HL-60 (cell line): Measurements from ENCODE around the gene PRR12.

ENCODE experiments used
- CTCF ChIP-seq: IDR thresholded peaks from one replicate; pipeline ENCODE4 v1.5.1; 2011; ENCODE audit warnings: low read length, control low read depth, inconsistent platforms; ENCODE audit not compliant: insufficient read depth
- GABPA ChIP-seq: IDR thresholded peaks from 2 replicates; pipeline ENCODE4 v1.6.1; 2012; ENCODE audit warnings: low read depth
- POLR2AphosphoS5 ChIP-seq: IDR thresholded peaks from 2 replicates; pipeline ENCODE4 v1.6.1; 2012; ENCODE audit warnings: low read depth
- SPI1 ChIP-seq: IDR thresholded peaks from 2 replicates; pipeline ENCODE4 v1.6.1; 2012; ENCODE audit warnings: low read depth, mild to moderate bottlenecking, borderline replicate concordance
- TF ChIP-seq, protein P1 (sequence below): IDR thresholded peaks from 2 replicates; pipeline ENCODE4 v1.6.1; 2012; ENCODE audit warnings: low read depth; ENCODE audit not compliant: insufficient replicate concordance

DNA sequence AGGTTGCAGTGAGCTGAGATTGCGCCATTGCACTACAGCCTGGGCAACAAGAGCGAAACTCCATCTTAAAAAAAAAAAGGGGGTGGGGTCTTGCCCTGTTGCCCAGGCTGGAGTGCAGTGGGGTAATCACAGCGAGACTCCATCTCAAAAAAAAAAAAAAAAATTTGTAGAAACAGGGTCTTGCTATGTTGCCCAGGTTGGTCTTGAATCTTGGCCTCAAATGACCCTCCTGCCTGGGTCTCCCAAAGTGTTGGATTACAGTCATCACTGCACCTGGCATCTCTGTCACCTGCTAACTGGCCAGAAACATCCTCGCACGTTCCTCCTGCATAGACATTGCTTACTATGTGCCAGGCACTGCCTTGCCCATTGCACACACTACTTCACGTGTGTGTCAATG is 49.1 kb upstream of the PRR12 start:
- TF ChIP-seq CTCF (no peak), SPI1 (no peak), GABPA (no peak), POLR2AphosphoS5 (no peak)
- TF ChIP-seq, protein P1, sequence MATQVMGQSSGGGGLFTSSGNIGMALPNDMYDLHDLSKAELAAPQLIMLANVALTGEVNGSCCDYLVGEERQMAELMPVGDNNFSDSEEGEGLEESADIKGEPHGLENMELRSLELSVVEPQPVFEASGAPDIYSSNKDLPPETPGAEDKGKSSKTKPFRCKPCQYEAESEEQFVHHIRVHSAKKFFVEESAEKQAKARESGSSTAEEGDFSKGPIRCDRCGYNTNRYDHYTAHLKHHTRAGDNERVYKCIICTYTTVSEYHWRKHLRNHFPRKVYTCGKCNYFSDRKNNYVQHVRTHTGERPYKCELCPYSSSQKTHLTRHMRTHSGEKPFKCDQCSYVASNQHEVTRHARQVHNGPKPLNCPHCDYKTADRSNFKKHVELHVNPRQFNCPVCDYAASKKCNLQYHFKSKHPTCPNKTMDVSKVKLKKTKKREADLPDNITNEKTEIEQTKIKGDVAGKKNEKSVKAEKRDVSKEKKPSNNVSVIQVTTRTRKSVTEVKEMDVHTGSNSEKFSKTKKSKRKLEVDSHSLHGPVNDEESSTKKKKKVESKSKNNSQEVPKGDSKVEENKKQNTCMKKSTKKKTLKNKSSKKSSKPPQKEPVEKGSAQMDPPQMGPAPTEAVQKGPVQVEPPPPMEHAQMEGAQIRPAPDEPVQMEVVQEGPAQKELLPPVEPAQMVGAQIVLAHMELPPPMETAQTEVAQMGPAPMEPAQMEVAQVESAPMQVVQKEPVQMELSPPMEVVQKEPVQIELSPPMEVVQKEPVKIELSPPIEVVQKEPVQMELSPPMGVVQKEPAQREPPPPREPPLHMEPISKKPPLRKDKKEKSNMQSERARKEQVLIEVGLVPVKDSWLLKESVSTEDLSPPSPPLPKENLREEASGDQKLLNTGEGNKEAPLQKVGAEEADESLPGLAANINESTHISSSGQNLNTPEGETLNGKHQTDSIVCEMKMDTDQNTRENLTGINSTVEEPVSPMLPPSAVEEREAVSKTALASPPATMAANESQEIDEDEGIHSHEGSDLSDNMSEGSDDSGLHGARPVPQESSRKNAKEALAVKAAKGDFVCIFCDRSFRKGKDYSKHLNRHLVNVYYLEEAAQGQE: no peak
